ENCODE data around the gene FTO. TPM values are rescaled to one million over a fixed set of nuclear protein-coding genes. Genes with fewer than 3 reads are reported as not detected.

Gene FTO
- total and polyA plus RNA-seq, 2 of the 13 experiments (the other 11 are each of a cell fraction or from before 2014, with no cell fraction given): 41.6 to 55.8 TPM

- Histone ChIP-seq H3K9me3 (ENCODE audit: low read length) (no peaks in the 10 kb centered on the region), H3K4me3 (replicated peaks in 1 of 3; ENCODE audit: insufficient read depth in 1 of 3, low read depth in 2 of 3, low read length in 3 of 3) (no peak overlapping the region), H2AFZ (ENCODE audit: low read length) (no peak overlapping the region), H4K20me1 (ENCODE audit: insufficient read depth, low read length) (no peaks in the 10 kb centered on the region), H3K36me3 (replicated peaks in 1 of 2; ENCODE audit: control insufficient read depth in 1 of 2, insufficient read depth in 2 of 2, low read length in 2 of 2) (no peaks in the 10 kb centered on the region), H3K4me2 (ENCODE audit: low read depth, low read length) (no peak overlapping the region), H3K9ac (ENCODE audit: insufficient read depth, low read depth, low read length) (no peak overlapping the region), H3K79me2 (ENCODE audit: insufficient read depth, low read length) (peaks cover 50% of the 10 kb centered on the region), H3K4me1 (ENCODE audit: insufficient read depth, low read length) (peaks cover 15% of the 10 kb centered on the region), H3K27me3 (ENCODE audit: control insufficient read depth in 1 of 2, insufficient read depth in 2 of 2, low read length in 2 of 2) (no peaks in the 10 kb centered on the region; a peak in 1 of 5 replicates), H3K27ac (ENCODE audit: extremely low read length, insufficient read depth, low read length) (no peak overlapping the region)
- ATAC-seq (no peak), FAIRE-seq (no peak), DNase-seq (ENCODE audit: low spot score) (no peak)
- TF ChIP-seq BHLHE40 (IDR thresholded peaks at IDR 0.05; ENCODE audit: low read length) (no peak), GMEB2 (CRISPR knock-in tag; IDR thresholded peaks at IDR 0.05; ENCODE audit: low read depth) (no peak), HDAC1 (CRISPR knock-in tag; IDR thresholded peaks at IDR 0.05) (no peak), ZNF7 (CRISPR knock-in tag; IDR thresholded peaks at IDR 0.05) (peak; percentile 89), NFRKB (IDR thresholded peaks at IDR 0.05) (no peak)
- TF ChIP-seq, protein P1, sequence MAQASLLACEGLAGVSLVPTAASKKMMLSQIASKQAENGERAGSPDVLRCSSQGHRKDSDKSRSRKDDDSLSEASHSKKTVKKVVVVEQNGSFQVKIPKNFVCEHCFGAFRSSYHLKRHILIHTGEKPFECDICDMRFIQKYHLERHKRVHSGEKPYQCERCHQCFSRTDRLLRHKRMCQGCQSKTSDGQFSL (CRISPR knock-in tag; IDR thresholded peaks at IDR 0.05): no peak
- BruUV-seq (replicated peaks): no TSS peak
- ChIA-PET CTCF (ENCODE audit: low intra/inter-chr PET ratio, low total read pairs) (no interaction called here), POLR2A (no interaction called here)
- intact Hi-C loops (cut with micrococcal nuclease; ENCODE audit: unreplicated experiment): no loop called here
- WGBS (ENCODE audit: low lambda C conversion rate): 92% methylated on average over 2 of the region's 2 CpGs
- in situ Hi-C loops (cut with HindIII; ENCODE audit: extremely low pct_ligation_motif_present, low pct_unique_long_range_greater_than_20kb): no loop called here
Observed at GRCh38 chr16:53708490-53708889, 4.5 kb downstream of the FTO start.

DNA sequence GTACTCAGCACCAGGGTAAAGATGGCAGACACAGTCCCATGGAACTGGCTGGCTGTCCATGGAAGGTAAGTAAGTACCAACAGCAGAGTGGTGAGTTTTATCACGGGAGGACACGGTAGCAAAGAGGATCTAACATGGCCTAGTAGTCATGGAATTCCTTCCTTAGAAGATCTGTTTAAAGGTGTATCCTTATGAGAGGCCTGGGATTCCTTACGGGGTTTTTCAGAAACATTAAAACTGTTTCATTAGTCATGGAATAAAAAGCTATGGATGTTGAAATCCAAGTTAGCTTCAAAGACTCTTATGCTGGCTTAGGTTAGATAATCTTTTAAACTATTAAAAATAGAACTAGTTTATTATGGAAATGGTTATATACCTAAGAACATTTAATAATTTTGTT lies 7.4 kb downstream of the FTO start:
- no TSS peak for BruUV-seq (replicated peaks)
- Histone ChIP-seq H3K27ac (ENCODE audit: extremely low read length, insufficient read depth, low read length) (no peak overlapping the region), H3K36me3 (replicated peaks in 1 of 2; ENCODE audit: control insufficient read depth in 1 of 2, insufficient read depth in 2 of 2, low read length in 2 of 2) (no peaks in the 10 kb centered on the region), H3K9ac (ENCODE audit: insufficient read depth, low read depth, low read length) (no peak overlapping the region), H3K27me3 (ENCODE audit: control insufficient read depth in 1 of 2, insufficient read depth in 2 of 2, low read length in 2 of 2) (no peaks in the 10 kb centered on the region), H3K4me3 (replicated peaks in 1 of 3; ENCODE audit: insufficient read depth in 1 of 3, low read depth in 2 of 3, low read length in 3 of 3) (no peak overlapping the region), H3K79me2 (ENCODE audit: insufficient read depth, low read length) (peaks cover 38% of the 10 kb centered on the region), H4K20me1 (ENCODE audit: insufficient read depth, low read length) (no peaks in the 10 kb centered on the region), H3K9me3 (ENCODE audit: low read length) (no peaks in the 10 kb centered on the region), H3K4me2 (ENCODE audit: low read depth, low read length) (no peak overlapping the region), H2AFZ (ENCODE audit: low read length) (no peak overlapping the region), H3K4me1 (ENCODE audit: insufficient read depth, low read length) (peaks cover 13% of the 10 kb centered on the region; the same call in 1 of the 2 replicates)
- WGBS (ENCODE audit: low lambda C conversion rate): 97% methylated on average over 3 of the region's 3 CpGs
- ATAC-seq (no peak), FAIRE-seq (no peak), DNase-seq (ENCODE audit: low spot score) (no peak)
- intact Hi-C loops (cut with micrococcal nuclease; ENCODE audit: unreplicated experiment) (no loop called here), in situ Hi-C loops (cut with HindIII; ENCODE audit: extremely low pct_ligation_motif_present, low pct_unique_long_range_greater_than_20kb) (no loop called here)
- POLR2A ChIA-PET: no interaction called here
- CTCF ChIA-PET (ENCODE audit: low intra/inter-chr PET ratio, low total read pairs): no interaction called here
- no peak for TF ChIP-seq TSC22D2 (CRISPR knock-in tag; IDR thresholded peaks at IDR 0.05; ENCODE audit: borderline replicate concordance)
- no peak for TF ChIP-seq ETS1 (CRISPR knock-in tag; IDR thresholded peaks at IDR 0.05)
- TF ChIP-seq ZNF512 (CRISPR knock-in tag; IDR thresholded peaks at IDR 0.05): no peak
- TF ChIP-seq ZNF460 (CRISPR knock-in tag; IDR thresholded peaks at IDR 0.05; ENCODE audit: borderline replicate concordance): no peak
- TF ChIP-seq, protein P2, sequence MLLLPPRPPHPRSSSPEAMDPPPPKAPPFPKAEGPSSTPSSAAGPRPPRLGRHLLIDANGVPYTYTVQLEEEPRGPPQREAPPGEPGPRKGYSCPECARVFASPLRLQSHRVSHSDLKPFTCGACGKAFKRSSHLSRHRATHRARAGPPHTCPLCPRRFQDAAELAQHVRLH (CRISPR knock-in tag; IDR thresholded peaks at IDR 0.05; ENCODE audit: borderline replicate concordance, low read depth): no peak
- TF ChIP-seq RBFOX2 (IDR thresholded peaks at IDR 0.05; ENCODE audit: low read depth, low read length): no peak
- TF ChIP-seq POLR2AphosphoS5 (IDR thresholded peaks at IDR 0.05; ENCODE audit: low read depth, low read length): no peak
